Measurements from ENCODE around the gene AOPEP. TPM values are rescaled to one million over a fixed set of nuclear protein-coding genes. Genes with fewer than 3 reads are reported as not detected.

The AOPEP gene
- total RNA-seq, 1 experiment from 2014 or later, result 14.4 TPM

DNA sequence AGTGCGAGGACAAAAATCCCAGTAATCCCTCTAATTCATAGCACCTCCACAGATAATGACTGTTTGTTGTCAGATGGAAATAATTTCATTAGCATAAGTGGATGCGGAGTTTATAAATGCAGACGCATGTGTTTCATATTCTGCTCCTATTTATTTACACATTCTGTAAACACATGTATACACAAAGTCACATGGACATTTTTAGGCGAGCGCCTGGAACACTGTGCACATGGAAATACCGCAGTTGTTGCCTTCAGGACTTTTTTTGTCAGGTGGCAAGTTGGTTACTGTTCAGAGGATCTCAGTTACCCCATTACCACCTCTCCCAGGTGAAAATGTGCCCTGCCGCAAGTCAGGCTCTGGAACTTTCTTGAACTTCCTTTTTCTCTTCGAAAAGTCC is 46.9 kb upstream of the AOPEP start:
- POLR2A ChIA-PET, result no interaction called here
- no peak for DNase-seq (ENCODE audit: low spot score)
- H3K4me1 Mint-ChIP-seq, result peaks cover 11% of the 10 kb centered on the region
- no peak overlapping the region for H3K27ac Mint-ChIP-seq
- no peaks in the 10 kb centered on the region for H3K36me3 Mint-ChIP-seq
- ATAC-seq, result no peak
- no peak overlapping the region for H3K4me3 Mint-ChIP-seq
- peaks cover 9% of the 10 kb centered on the region for H3K9me3 Mint-ChIP-seq
- TF ChIP-seq ZNF396 (CRISPR knock-in tag; IDR thresholded peaks at IDR 0.05; ENCODE audit: borderline replicate concordance) (no peak), STAT6 (CRISPR knock-in tag; conservative IDR thresholded peaks at IDR 0.05; ENCODE audit: low read depth) (no peak), IRF1 (CRISPR knock-in tag; IDR thresholded peaks at IDR 0.05) (no peak), JAZF1 (CRISPR knock-in tag; IDR thresholded peaks at IDR 0.05) (no peak), ZNF138 (CRISPR knock-in tag; conservative IDR thresholded peaks at IDR 0.05) (no peak), NFE2L1 (CRISPR knock-in tag; IDR thresholded peaks at IDR 0.05) (no peak), SP1 (CRISPR knock-in tag; conservative IDR thresholded peaks at IDR 0.05) (no peak), SMAD4 (CRISPR knock-in tag; IDR thresholded peaks at IDR 0.05) (no peak), JUN (CRISPR knock-in tag; IDR thresholded peaks at IDR 0.05) (no peak), CBFB (CRISPR knock-in tag; IDR thresholded peaks at IDR 0.05; ENCODE audit: low read depth) (no peak), ELF4 (CRISPR knock-in tag; IDR thresholded peaks at IDR 0.05; ENCODE audit: low read depth) (no peak), ESRRA (CRISPR knock-in tag; IDR thresholded peaks at IDR 0.05; ENCODE audit: borderline replicate concordance) (no peak), TEAD4 (CRISPR knock-in tag; IDR thresholded peaks at IDR 0.05) (no peak), FOXP1 (CRISPR knock-in tag; IDR thresholded peaks at IDR 0.05; ENCODE audit: borderline replicate concordance) (no peak)
- CTCF ChIA-PET, result interaction anchor here (2.8 to 4.3 kb wide), 3 partner anchors 10 to 448 kb away, joined by 6 to 32 read pairs (median 19); no protein-coding TSS in a partner anchor
- H3K27me3 Mint-ChIP-seq (ENCODE audit: low read depth), result peaks cover 5% of the 10 kb centered on the region; the same call in 1 of the 2 replicates

DNA sequence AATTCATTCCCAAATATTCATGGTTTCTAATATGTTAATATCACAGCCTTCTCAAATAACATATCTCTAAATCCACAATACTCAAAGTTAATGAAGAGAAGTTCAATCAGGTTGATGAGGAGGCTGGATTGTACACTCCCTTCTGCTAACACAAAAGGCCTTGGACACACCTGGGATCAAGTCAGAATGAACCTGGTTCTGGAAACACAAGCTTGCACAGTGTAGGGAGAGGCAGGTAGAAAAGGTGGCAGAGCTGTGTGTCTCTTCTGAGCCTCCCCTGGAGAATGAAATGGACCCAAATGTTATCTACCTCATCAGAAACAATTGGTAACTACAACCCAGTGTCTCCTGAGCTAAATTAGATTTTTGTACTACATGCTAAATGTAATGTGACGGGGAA is 46.5 kb upstream of the AOPEP start:
- Mint-ChIP-seq H3K27ac (no peak overlapping the region), H3K9me3 (peaks cover 9% of the 10 kb centered on the region), H3K36me3 (no peaks in the 10 kb centered on the region), H3K4me1 (peaks cover 11% of the 10 kb centered on the region), H3K4me3 (no peak overlapping the region), H3K27me3 (ENCODE audit: low read depth) (peaks cover 5% of the 10 kb centered on the region; the same call in 1 of the 2 replicates)
- DNase-seq (ENCODE audit: low spot score) (no peak), ATAC-seq (no peak)
- TF ChIP-seq HMGXB4 (CRISPR knock-in tag; IDR thresholded peaks at IDR 0.05), result no peak
- no peak for TF ChIP-seq AR (CRISPR knock-in tag; IDR thresholded peaks at IDR 0.05)
- ChIA-PET CTCF (interaction anchor here (1.3 to 4.3 kb wide), 7 partner anchors 11 to 447 kb away, joined by 4 to 32 read pairs (median 10); no protein-coding TSS in a partner anchor), POLR2A (interaction anchor here (1.0 kb wide), 1 partner anchor 126 kb away, joined by 3 read pairs; no protein-coding TSS in a partner anchor)

Measured in WTC11 (cell line).